ELR (cell line): ENCODE data around the gene HS6ST2.

Experiments used
- DNase-seq: peaks from one replicate; pipeline ENCODE4 v3.0.0-alpha.2; 2015; ENCODE audit warnings: low read depth

Gene HS6ST2

DNA sequence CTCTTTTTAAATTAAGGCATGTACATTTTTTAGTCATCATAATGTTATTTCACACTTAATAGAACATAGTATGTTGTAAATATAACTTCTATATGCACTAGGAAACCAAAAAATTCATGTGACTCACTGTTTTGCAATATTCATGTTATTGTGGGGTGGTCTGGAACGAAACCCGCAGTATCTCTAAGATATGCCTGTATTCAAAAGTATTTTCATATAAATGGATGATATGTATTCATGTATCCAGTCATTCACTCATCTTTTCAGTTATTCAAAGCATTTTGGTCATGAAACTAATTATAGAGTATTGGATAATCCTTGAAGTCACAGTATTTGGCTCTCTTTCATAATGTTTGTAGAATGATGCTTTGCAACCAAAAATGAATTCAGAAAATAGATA is 168.1 kb downstream of the HS6ST2 start:
- DNase-seq: no peak

DNA sequence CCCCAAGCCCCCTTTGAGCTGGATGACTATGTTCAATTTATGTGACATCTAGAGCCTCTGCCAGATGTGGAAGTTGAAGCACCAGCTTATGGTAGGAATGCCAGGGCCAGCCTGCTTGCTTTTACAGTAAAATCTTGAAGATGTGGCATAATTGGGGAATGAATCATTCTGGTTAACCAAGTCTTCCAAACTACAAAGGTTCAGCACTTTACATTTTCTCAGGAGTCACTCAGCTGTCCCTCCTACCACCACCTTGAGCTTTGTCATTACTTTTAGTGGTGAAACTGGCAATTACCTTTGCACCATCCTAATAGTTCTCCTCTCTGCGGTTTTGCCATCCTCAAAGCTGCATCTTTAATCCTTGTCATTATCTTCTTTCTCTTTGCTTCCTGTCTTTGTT is 172.2 kb downstream of the HS6ST2 start:
- no peak for DNase-seq

DNA sequence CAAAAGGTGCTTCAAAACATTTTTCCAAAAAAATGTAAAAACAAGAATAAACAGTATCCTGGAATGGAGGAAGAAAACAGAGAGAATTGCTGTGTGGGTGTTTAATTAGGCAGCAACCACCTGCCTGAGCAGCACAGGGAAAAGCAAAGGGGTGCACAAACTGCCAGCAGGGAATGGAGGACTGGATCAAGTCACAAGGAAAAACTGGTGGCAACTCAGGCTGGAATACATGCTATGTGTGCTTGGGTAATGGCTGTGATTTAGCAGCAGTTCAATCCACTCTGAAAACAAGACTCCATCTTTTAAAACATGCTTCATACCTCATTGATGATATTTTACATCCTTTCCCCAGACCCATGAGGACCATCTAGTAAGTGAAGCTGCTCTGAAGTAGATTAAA is 179.5 kb downstream of the HS6ST2 start:
- DNase-seq: no peak

DNA sequence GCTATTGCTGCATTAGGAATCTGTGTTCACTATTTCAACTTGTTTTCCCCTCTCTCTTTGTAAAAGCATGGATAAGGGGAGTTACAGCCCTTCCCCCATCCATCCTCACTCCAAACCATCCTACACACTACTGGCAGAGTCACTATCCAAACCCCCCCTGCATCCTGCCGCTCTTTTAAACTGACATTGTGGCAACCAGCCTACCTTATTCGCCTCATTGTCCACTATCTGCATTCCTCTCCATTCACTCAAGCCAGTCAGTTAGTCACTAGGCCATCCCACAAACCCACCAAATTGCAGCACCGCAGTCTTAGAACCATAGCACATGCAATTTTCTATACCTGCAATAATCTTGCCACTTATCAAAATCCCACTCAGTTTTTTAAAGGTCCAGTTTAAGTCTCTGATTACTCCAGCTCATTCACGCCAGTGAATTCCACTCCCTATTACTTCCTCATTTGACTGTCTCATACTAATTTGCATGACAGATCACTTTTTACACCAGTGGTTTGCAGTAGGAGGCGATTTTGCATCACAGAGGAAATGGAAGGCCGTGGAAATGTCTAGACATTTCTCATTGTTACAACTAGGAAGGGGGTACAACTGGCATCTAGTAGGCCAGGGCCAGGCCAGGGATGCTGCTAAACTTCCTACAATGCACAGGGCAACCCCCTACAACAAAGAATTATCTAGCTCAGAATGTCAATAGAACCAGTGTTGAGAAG is 181.8 kb downstream of the HS6ST2 start:
- DNase-seq: no peak

DNA sequence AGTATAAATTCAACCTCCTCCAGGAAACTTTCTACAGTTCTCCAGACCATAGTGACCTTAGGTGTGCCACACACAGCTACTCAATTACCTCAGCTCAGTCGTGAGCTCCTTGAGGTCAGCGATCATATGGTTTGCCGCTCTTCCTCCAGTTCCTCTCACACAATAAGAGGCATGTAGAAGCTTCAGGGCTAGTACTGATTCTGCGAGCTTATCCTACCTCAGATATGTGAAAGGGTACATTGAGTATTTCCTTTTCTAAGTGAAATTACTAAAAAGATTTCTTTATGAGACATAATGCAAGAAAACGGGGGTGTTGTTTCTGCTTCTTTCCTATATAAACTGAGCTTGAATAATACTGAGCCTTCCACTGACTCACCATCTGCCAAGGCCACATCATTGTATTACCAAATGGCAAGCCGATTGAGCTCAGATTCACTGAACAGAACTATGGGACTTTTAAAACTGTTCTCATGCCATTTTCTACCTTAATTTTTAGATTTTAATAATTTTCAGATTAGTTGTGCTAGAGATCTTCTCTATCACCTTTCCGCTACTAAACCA is 183.1 kb downstream of the HS6ST2 start:
- DNase-seq: no peak

DNA sequence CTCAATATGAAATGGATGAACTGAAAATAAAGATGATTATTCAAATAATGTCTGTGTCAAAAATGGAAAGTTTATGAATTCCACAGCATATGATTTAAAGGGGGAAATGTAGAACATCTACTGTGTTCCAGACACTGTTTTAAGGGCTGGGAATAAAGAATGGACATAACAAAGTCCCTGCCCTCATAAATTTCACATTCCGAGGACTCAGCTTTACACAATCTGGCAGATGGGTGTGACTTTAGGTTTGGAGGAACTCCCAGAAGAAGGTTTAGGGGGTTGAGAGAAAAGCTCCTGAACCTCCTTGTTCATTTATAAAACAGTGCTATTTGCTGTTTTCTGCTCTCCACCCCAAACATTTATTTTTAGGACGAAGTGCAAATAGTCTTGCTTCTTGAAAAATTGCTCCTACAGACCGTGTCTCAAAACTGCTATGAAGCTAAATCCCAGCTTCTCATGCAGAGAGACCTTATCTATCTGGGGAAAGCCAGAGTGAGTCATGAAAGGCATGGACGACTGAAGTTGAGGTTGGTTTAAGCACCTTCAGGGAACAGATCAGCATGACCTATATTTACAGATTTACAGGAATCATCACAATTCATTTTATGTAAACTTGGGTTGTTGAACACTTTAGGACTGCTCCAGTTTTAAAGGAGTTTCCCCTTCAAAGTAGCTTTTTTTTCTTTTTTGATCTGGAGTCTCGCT is 184.3 kb downstream of the HS6ST2 start:
- DNase-seq: no peak

DNA sequence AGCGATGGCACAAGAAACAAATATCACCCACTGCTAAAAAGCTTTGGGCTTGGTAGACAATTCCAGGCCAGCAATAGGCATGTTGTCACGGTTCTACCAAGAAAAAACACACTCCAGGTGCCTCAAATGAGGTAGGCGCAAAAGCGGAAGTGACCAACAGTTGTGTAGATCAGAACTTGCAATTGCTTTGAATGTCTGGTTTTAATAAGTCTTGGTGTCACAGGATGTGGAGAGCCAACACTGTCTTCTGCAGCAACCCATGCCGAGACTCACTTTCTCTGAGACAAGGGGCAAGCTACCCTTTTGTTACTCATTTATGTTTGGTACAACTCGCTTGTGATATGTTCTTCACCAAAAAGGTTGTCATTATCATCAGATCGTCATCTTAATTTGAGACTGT is 188.8 kb downstream of the HS6ST2 start:
- no peak for DNase-seq

DNA sequence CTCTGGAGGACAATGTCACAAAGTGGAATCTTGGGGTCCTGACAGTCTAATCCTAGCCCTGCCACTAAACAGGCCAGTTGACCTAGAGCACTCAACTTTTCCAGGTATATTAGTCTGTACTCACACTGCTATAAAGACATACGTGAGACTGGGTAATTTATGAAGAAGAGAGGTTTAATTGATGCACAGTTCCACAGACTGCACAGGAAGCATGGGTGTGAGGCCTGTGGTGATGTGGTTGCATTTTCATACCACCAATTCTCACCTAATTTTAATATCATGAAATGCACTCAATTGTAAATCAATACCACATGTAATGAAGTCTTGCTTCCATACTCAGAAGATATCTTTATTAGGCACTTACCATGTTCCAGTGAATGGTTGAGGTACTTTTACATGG is 192.0 kb downstream of the HS6ST2 start:
- DNase-seq: no peak

DNA sequence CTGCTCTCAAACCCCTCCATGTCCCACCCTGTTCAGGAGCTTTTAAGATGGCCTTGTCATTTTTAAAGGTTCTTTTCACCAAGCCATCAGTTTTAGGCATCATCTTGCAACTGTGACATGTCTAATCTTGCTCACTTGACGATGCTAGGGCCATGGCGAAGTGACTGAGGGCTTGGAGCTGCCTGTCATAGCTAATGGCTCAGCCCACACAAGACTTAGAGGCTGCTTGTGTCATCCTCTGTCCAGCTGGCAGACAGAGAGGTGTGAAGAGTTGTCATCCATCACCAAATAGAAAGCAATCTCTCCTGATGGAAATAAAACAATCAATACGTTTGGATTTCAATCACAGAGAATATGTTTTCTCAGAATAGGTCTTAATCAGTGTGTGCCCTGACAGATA is 194.9 kb downstream of the HS6ST2 start:
- DNase-seq: no peak

DNA sequence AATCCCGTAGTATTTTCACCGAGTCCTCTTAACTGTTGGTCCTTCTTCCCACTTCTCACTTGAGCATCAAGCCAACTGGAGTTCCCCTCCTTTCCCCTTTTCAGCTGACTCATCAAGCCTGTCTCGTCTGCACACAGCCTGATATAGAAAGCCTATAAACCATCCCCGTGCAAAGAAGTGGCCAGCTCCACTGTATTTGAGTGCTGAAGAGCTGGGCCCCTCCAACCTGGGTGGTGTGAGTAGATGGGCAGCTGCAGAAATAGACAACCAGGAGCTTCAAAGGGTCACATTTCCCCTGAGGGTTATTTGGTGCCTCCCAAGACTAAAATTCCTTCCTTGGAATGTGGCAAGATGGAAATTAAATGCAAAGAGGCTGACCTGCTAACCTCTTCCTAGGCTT is 199.7 kb downstream of the HS6ST2 start:
- no peak for DNase-seq

DNA sequence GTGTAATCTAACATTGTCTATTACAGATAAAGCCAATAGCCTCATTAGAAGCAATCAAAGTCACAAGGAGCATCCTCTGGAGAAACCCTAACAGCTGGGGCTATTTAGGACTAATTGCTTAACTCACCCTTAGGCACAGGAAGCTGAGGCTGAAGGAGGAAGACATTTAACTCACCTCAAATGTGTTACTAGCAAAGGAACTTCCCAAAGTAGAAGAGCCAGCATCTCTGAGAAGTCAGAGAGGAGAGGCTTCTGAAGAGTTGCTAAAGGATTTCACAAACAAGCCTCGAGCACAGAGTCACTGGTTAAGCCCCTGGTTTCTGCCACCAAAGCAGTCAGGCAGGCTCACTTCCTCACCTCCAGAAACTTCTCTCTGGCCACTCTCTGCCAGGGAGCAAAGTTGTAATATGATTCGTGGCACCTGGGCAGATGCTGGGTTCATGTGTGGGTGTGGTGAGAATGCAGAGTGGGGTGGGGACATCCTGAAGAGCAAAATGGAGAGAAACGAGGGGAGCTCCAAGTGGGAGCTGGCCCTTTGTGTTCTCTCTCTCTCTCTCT is 201.3 kb downstream of the HS6ST2 start:
- DNase-seq: no peak

DNA sequence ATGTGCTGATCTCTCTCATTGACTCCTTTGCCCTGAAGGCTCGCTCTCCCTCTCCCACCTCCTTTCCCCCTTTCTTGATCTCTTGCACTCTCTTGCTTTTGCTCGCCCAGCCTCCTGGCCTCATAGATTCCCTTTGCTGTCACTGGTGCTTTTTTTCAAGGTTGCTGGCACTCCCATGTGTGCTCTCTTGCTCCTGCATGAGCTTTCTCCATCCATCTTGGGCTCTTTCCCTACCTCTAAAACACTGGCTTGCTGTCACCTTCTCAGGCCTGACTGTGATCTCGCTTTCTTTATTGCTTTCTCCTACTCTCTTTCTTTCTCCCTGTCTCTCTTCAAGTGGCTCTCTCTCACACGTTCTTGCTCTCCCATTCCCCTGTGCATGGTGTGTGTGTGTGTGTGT is 202.0 kb downstream of the HS6ST2 start:
- no peak for DNase-seq

DNA sequence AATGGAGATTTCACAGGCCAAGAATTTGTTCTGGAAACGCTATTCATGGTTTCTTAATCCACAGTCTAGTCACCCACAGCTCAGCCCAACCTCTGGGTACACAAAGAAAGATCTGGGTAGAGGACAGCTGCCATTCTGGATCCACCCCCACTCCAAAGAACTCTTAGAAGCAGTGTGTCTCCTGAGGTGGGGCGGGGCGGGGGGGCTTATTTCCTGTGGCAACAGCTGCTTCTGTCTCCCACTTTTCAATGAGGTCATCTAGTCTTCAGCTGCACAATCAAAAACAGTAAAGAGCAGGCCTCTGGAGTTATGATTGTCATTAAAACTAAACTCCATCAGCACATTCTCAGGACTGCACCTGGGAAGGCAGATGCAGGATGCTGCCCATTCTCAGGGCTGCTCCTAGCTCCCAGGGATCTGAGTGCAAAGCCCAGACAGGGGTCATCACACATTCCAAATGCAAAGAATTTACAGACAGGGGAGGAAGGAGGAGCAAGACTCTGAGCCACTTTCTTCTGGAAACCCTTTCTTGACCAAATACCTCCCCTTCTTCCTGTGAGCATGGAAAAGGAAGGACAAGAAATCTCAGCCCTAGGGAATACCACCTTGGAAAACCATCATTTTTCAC is 207.3 kb downstream of the HS6ST2 start:
- no peak for DNase-seq

DNA sequence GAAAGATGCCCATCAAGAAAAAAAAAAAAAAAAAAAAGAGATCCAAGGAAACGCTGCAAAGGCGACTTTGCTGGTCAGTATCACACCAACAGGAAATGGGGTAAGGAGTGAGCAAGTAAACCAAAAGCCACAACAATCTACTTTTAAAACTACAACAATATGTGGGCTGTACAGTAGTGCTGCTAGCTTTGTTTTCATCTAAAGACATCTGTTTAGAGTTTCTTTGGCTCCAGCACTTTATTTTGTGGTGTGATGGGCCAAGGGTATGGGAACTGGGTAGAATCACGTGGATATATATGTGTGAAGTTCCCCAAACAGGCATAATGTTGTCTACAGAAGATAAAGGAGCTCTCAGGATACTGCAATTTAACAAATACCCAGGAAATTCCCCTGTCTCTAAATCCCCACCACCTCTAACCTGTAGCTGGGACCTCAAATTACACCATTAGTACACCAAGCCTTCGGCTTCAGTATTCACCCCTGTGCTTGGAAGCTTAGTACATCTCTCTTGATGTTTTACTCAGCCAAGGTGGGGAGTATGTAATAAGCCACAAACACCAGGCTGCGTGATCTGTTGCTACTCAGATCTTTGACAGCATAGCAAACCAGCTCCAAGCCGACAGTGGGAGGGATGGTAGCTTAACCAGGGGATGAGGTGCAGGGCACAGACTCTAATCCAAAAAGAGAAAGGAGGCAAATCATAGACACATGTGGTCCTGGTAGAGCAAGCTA is 207.9 kb downstream of the HS6ST2 start:
- no peak for DNase-seq

DNA sequence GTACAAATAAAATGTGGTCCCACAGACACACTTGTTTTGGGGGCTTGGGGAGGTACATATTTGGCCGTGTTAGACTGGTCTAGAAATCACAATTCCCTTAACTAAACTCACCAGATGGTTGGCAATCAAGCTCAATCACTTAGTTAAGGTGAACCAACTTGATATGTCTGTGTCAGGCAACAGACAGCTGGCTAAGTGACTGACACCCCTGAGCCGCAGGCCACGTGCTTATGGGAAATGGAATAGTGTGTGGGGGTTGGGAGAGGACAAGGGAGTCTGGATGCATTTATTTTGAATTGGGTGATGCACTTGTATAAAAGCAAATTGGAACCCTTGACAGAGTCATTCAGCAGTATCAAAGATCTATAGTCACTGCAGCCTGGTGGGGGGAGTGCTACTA is 209.0 kb downstream of the HS6ST2 start:
- DNase-seq: no peak

DNA sequence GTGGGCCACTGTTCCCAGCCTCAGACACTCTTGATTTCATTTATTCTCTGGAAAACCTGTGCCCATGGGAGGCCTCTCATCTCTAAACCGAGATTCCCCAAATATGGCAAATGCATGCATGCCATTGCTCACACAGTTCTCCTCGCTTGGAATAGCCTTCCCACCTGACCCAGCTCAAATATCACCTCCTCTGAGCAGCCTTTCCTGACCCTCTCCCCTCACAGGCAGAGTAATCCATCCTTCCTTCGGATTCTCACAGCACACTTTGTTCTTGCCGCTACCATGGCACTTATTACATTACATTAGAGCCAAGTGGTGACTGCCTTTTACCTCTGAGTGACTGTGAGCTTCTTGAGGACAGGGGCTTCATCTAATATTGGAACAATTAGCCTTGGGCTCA is 209.5 kb downstream of the HS6ST2 start:
- DNase-seq: no peak

DNA sequence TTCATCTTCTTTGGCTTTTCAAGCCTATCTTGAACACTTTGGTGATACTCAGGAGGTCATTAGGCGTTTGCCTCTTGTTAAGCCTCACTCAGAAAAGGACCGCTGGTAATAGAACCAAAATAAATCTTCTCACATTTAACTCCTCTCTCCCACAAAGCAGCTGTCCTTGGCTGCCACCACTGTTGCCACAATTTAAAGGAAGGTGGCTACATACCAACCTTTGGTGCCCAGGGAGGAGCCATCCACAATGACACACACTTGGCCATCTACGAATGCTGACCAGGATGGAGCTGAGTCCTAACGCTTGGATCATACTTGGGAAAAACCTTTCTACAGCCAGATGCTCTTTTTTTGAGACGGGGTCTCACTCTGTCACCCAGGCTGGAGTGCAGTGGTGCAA is 210.2 kb downstream of the HS6ST2 start:
- no peak for DNase-seq

DNA sequence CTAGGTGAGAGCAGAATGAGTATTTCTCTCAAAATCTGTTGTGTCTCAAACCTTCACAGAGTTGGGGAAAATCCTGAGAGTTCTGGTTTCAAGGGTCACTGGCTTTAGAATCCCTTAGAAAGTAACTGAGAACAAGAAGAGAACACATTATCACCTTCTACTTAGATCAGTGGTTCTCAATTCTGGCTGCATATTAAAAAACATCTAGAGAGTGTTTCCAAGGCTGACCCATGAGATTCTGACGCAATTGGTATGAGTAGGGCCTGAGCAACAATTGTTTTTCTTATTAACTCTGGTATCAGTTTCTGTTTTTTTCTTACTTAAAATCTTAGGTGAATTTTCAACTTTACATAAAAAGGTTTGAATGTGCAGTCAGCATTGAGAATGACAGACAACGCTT is 212.8 kb downstream of the HS6ST2 start:
- no peak for DNase-seq

DNA sequence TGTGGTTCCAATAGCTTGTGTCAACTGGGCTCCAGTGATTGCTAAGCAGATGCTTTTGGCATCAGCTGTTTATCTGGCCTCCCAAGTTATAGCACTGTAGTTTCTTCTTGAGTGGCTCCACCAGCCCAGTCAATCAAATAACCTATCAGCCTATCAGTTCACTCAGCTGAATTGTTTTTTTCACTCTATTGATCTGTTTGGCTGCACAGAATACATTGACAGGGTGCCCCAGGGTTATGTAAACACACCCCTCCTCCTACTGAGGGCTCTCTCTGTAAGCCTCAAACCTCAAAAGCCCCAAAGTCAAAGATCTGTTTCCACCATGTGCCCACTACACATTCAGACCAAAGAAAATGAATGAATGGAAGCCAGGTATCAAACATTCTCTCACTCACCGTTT is 214.0 kb downstream of the HS6ST2 start:
- DNase-seq: no peak

DNA sequence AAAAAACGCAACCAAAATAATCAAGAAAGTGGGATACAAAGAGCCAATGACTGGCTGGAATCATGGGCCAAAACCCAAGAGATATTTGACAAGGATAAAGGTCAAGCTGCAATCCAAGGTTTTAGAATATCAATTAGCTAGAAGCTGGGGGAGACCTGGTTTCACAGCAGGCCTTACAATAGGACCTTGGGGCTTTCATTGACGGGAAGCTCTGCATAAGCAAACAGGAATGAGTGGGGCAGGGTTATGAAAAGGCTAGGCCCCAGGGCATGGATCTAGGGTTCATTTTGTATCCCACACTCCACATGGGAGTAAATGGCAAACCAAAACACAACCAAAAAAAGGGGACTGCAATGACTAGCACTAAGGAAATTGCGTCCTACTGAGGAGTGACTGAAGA is 215.3 kb downstream of the HS6ST2 start:
- DNase-seq: no peak

DNA sequence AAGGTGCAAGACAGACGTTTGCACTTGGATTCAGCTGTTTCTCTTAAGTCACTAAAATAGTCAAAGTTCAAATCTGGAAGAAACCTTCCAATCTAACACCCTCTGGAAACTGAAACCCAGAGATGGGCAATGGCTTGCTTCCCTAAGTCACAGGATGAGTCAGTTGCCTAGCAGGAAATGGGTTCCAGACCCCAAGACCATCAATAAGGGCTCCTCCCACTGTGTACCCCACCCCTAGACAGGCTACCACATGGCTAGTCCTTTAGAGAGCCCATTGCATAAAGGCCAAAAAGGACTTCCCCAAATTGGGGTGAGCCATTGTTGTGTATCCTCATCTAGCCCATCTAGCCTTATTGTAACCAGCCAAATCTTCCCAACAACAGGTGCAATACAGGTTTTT is 216.2 kb downstream of the HS6ST2 start:
- no peak for DNase-seq

DNA sequence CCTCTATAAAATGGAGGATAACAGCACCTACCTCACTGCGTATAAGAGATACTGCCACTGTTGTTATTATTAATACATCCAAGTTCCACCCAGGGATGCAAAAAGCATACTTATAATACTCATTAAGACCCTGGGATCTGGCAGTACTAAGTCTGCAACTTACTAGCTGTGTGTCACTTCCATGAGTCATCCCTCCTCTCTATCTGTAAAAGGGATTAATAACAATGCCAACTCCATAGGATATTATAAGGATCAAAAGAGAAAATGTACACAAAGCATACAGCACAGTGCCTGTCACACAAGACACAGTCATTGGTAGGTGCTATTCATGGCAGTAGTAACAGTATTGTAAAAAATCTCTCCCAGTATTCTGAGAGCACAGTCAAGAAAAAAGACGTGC is 216.7 kb downstream of the HS6ST2 start:
- DNase-seq: no peak
